ENCODE results near the gene RBBP7. TPM values are rescaled to one million over a fixed set of nuclear protein-coding genes. Genes with fewer than 3 reads are reported as not detected.

Gene RBBP7
- total and polyA plus RNA-seq, 2 of the 8 experiments (the other 6 are each of a cell fraction or from before 2014, with no cell fraction given): 107 to 138 TPM

- DNase-seq (ENCODE audit: low read depth in 1 of 2, low spot score in 2 of 2): peak in 1 of 2 experiments; percentile 48
- Histone ChIP-seq H3K4me1 (replicated peaks in 1 of 4; ENCODE audit: control insufficient read depth in 3 of 4, insufficient read depth in 4 of 4, low read length in 3 of 4) (peaks cover 0 to 8% (median 0%) of the 10 kb centered on the region in 4 experiments; a peak in 3 of 7 replicates), H3K4ac (replicated peaks; ENCODE audit: insufficient read length, low read depth, low read length) (no peak overlapping the region), H3K79me2 (ENCODE audit: control insufficient read depth in 1 of 2, insufficient read depth in 2 of 2, low read length in 2 of 2) (peaks cover 16 to 48% of the 10 kb centered on the region in 2 experiments), H4K91ac (replicated peaks; ENCODE audit: insufficient read length, low read length) (peak overlapping the region; percentile 55), H2BK20ac (ENCODE audit: low read length) (no peak overlapping the region), H3K27me3 (replicated peaks in 1 of 4; ENCODE audit: control insufficient read depth in 3 of 4, extremely low read depth in 1 of 4, insufficient read depth in 3 of 4, low read length in 3 of 4) (no peaks in the 10 kb centered on the region), H3K36me3 (ENCODE audit: control insufficient read depth in 2 of 4, insufficient read depth in 4 of 4, low read length in 3 of 4) (peaks cover 0 to 24% (median 1%) of the 10 kb centered on the region in 4 experiments; a peak in 4 of 8 replicates), H3K23ac (ENCODE audit: insufficient read length) (no peak overlapping the region), H2BK12ac (ENCODE audit: low read depth, low read length) (no peak overlapping the region), H3K18ac (ENCODE audit: extremely low read depth, low read length) (no peak overlapping the region), H3K9ac (replicated peaks in 1 of 4; ENCODE audit: extremely low read depth in 1 of 4, low read depth in 3 of 4, low read length in 3 of 4) (peak overlapping the region; percentile 73 to 95 (median 86)), H2AK5ac (ENCODE audit: low read depth, low read length) (no peak overlapping the region), H3K9me3 (ENCODE audit: insufficient read depth in 2 of 2, low read depth in 1 of 2, low read length in 1 of 2) (no peaks in the 10 kb centered on the region), H2BK15ac (ENCODE audit: low read length) (no peak overlapping the region), H3K27ac (ENCODE audit: low read depth, low read length) (peak overlapping the region; percentile 96; the same call in 1 of the 2 replicates), H2BK5ac (ENCODE audit: low read depth, low read length) (no peak overlapping the region), H4K5ac (ENCODE audit: insufficient read length, low read depth, low read length) (peak overlapping the region; percentile 96), H3K23me2 (ENCODE audit: low read depth, low read length) (peaks cover 6% of the 10 kb centered on the region), H4K20me1 (replicated peaks in 1 of 2; ENCODE audit: control insufficient read depth in 1 of 2, insufficient read depth in 2 of 2, low read length in 2 of 2) (peaks cover 13 to 18% of the 10 kb centered on the region in 2 experiments), H4K8ac (ENCODE audit: extremely low read depth, insufficient read depth, low read length) (peak overlapping the region; percentile 93), H3K14ac (ENCODE audit: insufficient read length) (no peak overlapping the region), H2BK120ac (replicated peaks; ENCODE audit: low read depth, low read length) (no peak overlapping the region), H3K79me1 (ENCODE audit: low read depth, low read length) (no peaks in the 10 kb centered on the region), H3K4me2 (ENCODE audit: insufficient read depth in 1 of 2, low read depth in 2 of 2, low read length in 2 of 2) (peak overlapping the region; percentile 81 to 85), H2AFZ (ENCODE audit: low read length) (no peak overlapping the region), H3K56ac (replicated peaks; ENCODE audit: insufficient read length, low read depth, low read length) (peak overlapping the region; percentile 93), H3K4me3 (ENCODE audit: extremely low read depth in 1 of 4, insufficient read depth in 2 of 4, low read depth in 3 of 4, low read length in 4 of 4) (peak overlapping the region; percentile 61 to 92 (median 80))
- 1% methylated on average over 18 of the region's 92 CpGs; no CpG with 5 or more reads in 1 of the 2 experiments for WGBS, 2 experiments (ENCODE audit: extremely low coverage in 1 of 2, insufficient coverage in 1 of 2, insufficient read length in 1 of 2, insufficient replicate concordance in 2 of 2, low coverage in 1 of 2, low lambda C conversion rate in 2 of 2, missing lambda C conversion rate in 1 of 2)
- ChIA-PET CTCF (ENCODE audit: partially characterized antibody) (no interaction called here), POLR2A (ENCODE audit: partially characterized antibody) (interaction anchor here (0.7 to 3.6 kb wide), 5 partner anchors 10 to 41 kb away, joined by 3 to 12 read pairs (median 5); no protein-coding TSS in a partner anchor)
- no peak for TF ChIP-seq SRF (IDR thresholded peaks at IDR 0.05; ENCODE audit: low read depth, low read length)
- TF ChIP-seq SIN3A (conservative IDR thresholded peaks at IDR 0.05 in 1 of 2, IDR thresholded peaks at IDR 0.05 in 1 of 2; ENCODE audit: low read depth in 1 of 2, low read length in 2 of 2): no peak
- TF ChIP-seq, protein P1, sequence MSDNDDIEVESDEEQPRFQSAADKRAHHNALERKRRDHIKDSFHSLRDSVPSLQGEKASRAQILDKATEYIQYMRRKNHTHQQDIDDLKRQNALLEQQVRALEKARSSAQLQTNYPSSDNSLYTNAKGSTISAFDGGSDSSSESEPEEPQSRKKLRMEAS (IDR thresholded peaks at IDR 0.05): peak; percentile 11; the same call in 1 of the 2 replicates
- TF ChIP-seq ASH2L (IDR thresholded peaks at IDR 0.05; ENCODE audit: low read length): peak; percentile 51
- no peak for FAIRE-seq
Observed at GRCh38 chrX:16869393-16870094, 618 bp downstream of the RBBP7 start.

Measured in H1 (cell line).